Esophagus muscularis mucosa (tissue), 4 donors: ENCODE measurements around the gene PSMD13.
"Not testable (repeated sequence)": the region's sequence is repeated elsewhere in the genome, so short reads cannot be mapped to it uniquely, and the experiment has no call there.

Source experiments
- EP300 ChIP-seq: sonication (generic); formaldehyde crosslinking; IDR thresholded peaks from one replicate; pipeline ENCODE4 v1.6.1; 2017; ENCODE audit warnings: antibody characterized with exemption
- POLR2A ChIP-seq: fragments of 450-650 bp; IDR thresholded peaks from one replicate; pipeline ENCODE4 v1.6.1; 2017; ENCODE audit warnings: antibody characterized with exemption, moderate library complexity, mild to moderate bottlenecking, low read depth
- POLR2AphosphoS5 ChIP-seq, 2 donors: sonication (generic); formaldehyde crosslinking; IDR thresholded peaks; one replicate each; pipeline ENCODE4 v1.6.1; 2017; ENCODE audit warnings: antibody characterized with exemption in 2 of 2
- TF ChIP-seq, protein P1 (sequence below), 3 experiments: fragments of 200-600 bp in 2 of 3; fragments of 450-650 bp in 1 of 3; sonication (generic) in 2 of 3; IDR thresholded peaks; one replicate each; pipeline ENCODE4 v1.5.1; 2017 to 2019; ENCODE audit warnings: antibody characterized with exemption in 3 of 3, mild to moderate bottlenecking in 2 of 3, moderate library complexity in 1 of 3

DNA sequence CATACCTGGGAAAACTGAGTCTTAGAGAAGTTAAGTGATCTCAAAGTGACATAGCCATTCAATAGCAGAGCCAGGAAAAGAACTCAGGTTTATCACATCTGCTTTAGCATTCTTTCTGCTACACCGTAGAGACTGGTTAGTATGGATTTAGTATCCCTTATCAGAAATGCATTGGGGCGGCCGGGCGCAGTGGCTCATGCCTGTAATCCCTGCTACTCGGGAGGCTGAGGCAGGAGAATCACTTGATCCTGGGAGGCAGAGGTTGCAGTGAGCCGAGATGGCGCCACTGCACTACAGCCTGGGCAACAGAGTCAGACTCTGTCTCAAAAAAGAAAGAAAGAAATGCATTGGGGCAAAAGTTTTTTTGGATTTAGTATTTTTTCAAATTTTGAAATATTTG, 1.6 kb downstream of the PSMD13 start:
- not testable (repeated sequence) for TF ChIP-seq POLR2AphosphoS5 (IDR thresholded peaks at IDR 0.05); POLR2A; EP300
- TF ChIP-seq, protein P1, sequence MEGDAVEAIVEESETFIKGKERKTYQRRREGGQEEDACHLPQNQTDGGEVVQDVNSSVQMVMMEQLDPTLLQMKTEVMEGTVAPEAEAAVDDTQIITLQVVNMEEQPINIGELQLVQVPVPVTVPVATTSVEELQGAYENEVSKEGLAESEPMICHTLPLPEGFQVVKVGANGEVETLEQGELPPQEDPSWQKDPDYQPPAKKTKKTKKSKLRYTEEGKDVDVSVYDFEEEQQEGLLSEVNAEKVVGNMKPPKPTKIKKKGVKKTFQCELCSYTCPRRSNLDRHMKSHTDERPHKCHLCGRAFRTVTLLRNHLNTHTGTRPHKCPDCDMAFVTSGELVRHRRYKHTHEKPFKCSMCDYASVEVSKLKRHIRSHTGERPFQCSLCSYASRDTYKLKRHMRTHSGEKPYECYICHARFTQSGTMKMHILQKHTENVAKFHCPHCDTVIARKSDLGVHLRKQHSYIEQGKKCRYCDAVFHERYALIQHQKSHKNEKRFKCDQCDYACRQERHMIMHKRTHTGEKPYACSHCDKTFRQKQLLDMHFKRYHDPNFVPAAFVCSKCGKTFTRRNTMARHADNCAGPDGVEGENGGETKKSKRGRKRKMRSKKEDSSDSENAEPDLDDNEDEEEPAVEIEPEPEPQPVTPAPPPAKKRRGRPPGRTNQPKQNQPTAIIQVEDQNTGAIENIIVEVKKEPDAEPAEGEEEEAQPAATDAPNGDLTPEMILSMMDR (IDR thresholded peaks at IDR 0.05): not testable (repeated sequence)
